Omental fat pad (tissue), 4 donors: ENCODE results near the gene PIWIL4. TPM values are rescaled to one million over a fixed set of nuclear protein-coding genes. Genes with fewer than 3 reads are reported as not detected.

Experiments
- ATAC-seq: fragments of 150-250 bp; one replicate; pipeline ENCODE4 v1.9.1; 2016; ENCODE audit warnings: mild to moderate bottlenecking, moderate library complexity; ENCODE audit not compliant: low FRiP score
- DNase-seq: peaks from one replicate; pipeline ENCODE4 v3.0.0-alpha.2; 2019; ENCODE audit warnings: low spot score
- total RNA-seq, 4 donors: library from RNA; depleted of rRNA; stranded (reverse); fragments of >200 nt; gene quantifications; one replicate each; pipeline ENCODE4 v1.1.0, GENCODE V29; 2016
- TF ChIP-seq, protein P1 (sequence below), 3 donors: fragments of 450-650 bp; IDR thresholded peaks; one replicate each; pipeline ENCODE4 v1.5.1; 2016 to 2017; ENCODE audit warnings: antibody characterized with exemption in 3 of 3, mild to moderate bottlenecking in 3 of 3, moderate library complexity in 2 of 3

Gene PIWIL4
- total RNA-seq, 4 donors from 2014 or later: 2.3 to 6.0 (median 2.7) TPM

DNA sequence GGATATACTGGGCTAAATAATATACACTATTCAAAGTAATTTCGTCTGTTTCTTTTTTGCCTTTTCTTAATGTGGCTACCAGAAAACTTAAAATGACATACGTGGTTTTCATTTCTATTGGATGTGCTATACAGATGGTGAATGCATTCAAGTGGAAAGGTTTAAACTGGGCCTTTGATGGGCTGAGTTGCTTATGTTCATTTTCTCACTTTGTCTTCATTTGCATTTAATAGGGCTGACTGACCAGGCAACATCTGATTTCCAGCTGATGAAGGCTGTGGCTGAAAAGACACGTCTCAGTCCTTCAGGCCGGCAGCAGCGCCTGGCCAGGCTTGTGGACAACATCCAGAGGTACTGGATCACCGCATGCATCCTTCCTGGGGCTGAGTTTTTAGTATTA is 27.9 kb downstream of the PIWIL4 start:
- TF ChIP-seq, protein P1, sequence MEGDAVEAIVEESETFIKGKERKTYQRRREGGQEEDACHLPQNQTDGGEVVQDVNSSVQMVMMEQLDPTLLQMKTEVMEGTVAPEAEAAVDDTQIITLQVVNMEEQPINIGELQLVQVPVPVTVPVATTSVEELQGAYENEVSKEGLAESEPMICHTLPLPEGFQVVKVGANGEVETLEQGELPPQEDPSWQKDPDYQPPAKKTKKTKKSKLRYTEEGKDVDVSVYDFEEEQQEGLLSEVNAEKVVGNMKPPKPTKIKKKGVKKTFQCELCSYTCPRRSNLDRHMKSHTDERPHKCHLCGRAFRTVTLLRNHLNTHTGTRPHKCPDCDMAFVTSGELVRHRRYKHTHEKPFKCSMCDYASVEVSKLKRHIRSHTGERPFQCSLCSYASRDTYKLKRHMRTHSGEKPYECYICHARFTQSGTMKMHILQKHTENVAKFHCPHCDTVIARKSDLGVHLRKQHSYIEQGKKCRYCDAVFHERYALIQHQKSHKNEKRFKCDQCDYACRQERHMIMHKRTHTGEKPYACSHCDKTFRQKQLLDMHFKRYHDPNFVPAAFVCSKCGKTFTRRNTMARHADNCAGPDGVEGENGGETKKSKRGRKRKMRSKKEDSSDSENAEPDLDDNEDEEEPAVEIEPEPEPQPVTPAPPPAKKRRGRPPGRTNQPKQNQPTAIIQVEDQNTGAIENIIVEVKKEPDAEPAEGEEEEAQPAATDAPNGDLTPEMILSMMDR (IDR thresholded peaks at IDR 0.05): no peak
- no peak for DNase-seq
- ATAC-seq: no peak

DNA sequence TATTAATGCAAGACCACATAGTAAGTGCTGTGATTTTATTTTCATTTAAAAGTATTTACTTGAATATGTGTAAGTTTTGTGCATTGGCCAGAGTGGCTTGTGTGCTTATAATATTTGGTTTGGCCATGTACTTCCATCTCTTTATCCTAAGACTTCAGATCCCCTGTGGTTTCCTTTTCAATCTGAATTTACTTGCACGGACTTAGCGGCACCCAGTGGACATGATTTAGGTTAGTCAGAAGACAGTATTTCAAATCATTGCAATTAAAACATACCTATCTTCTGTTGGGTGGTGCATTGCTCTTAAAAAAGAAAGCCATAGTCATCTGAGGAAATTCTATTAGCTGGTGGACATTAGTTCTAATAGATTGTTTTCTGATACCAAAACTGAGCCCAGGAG is 30.7 kb downstream of the PIWIL4 start:
- TF ChIP-seq, protein P1 (IDR thresholded peaks at IDR 0.05): no peak
- ATAC-seq (no peak), DNase-seq (no peak)

DNA sequence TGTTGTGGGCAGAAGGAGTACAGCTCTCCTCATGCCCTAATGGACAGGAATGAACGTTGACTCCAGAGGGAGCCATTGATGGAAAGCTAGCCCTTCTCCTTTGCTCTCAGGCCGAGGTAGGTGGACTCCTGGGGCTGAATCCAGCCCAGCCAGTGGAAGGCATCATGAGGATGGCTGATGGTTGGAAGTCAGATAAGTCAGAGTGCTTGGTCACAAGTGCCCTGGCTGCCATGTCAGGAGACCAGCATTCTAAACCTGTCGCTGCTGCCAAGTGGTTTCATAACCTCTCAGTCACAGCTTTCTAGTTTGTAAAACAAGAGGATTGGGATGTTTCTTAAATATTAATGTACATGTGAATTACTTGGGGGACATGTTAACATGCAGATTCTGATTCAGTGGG is 32.3 kb downstream of the PIWIL4 start:
- no peak for ATAC-seq
- TF ChIP-seq, protein P1 (IDR thresholded peaks at IDR 0.05): no peak
- no peak for DNase-seq

DNA sequence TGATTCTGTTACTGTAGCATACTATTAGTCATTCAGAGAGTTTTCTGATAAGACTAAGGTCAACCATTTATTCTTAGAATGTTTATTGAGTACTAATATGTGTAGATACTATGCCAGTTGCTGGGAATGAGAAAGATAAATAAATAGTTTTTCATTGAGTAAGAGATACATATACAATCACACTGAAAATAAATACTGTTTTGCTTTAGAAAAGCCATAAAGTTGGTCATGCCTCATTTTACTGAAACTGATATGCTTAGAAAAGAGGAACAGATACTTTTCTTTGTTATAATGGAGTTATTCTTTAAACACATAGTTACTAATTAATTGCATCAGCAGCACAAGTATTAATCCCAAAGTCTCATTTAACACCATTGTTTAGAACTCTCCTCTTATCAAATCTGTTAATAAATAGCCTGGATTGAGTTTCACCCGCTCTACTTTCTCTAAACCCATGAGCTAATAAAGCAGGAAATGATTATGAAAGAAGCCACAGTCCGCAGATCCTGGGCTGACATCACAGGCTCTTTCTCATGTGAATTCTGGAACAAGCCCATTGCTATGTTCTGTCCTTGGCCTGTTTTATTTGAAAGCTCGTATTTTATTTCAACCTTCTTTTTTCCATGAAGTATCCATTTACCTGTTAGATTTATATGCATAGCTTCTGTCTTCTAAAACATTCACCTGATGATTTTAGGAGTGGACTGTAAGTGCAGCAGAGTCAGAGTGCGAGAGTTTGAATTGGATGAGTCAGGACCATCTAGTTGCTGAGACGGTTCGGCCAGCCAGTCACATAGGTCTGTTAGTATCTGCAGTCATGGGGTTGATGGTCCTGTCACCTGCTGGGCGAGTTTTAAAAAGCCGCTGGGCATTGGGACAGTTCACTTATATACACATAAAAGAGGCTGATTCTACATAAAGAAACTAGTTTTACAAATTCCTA is 35.5 kb downstream of the PIWIL4 start:
- no peak for DNase-seq
- no peak for ATAC-seq
- TF ChIP-seq, protein P1 (IDR thresholded peaks at IDR 0.05): no peak

DNA sequence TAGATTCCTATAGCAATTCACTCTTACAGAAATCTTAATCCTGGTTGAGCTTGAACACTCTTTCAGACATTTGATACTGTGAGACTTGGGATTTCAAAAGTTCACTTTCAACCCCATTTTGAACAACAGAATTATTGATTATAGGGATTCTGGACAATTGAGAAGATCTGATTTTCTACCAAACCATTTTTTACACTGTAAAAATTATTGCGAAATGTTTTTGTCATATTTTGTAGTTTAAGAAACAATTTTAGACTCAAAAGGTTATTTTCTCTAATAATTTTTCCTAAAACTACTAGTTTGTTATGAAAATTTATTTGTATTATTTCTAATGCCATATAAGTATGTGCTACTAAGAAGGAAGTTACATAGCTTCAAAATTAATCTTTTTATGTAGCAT is 36.4 kb downstream of the PIWIL4 start:
- ATAC-seq (no peak), DNase-seq (no peak)
- TF ChIP-seq, protein P1 (IDR thresholded peaks at IDR 0.05): no peak

DNA sequence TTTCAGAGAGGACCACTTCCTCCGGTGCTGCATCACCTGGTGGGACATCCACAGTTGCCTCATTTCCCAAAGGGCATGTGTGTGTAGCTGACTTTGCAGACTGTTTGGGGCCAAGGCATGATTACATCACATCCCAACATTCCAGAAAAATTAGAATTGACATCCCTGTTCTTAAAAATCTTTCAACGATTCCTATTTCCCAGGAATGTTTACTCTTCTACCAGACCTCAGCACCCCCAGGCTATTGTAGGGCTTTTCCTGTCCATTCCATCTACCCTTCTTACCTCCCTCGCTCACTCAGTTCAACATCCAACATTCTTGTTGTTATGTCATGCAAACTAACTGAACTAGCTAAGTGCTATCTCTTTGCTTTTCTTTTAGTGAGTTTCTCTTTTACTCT is 37.3 kb downstream of the PIWIL4 start:
- TF ChIP-seq, protein P1 (IDR thresholded peaks at IDR 0.05): no peak
- no peak for DNase-seq

DNA sequence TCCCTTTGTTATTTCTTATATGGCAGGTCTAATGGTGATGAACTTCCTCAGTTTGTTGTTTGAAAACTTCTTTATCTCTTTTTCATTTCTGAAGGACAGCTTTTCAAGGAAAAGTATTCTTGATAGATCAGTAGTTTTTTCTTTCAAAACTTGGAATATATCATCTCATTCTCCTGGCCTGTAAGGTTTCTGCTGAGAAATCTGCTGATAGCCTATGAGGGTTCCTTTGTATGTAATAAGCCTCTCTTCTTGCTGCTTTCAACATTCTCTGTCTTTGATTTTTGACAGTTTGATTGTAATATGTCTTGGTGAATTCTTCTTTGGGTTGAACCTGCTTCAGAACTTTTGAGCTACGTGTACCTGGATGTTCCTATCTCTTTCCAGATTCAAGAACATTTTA is 46.0 kb downstream of the PIWIL4 start:
- TF ChIP-seq, protein P1 (IDR thresholded peaks at IDR 0.05): no peak
- no peak for ATAC-seq
- no peak for DNase-seq

More for the DNA sequence above, 37.3 kb downstream of the PIWIL4 start:
- ATAC-seq: no peak
